SK-N-SH treated with all-trans-retinoic acid at 6 μM for 48 hours (cell line): ENCODE measurements around the gene RSF1.

ENCODE experiments used
- ARNTL ChIP-seq: fragments of 450-650 bp; formaldehyde crosslinking; IDR thresholded peaks from 2 replicates; pipeline ENCODE4 v1.5.0; 2020; ENCODE audit warnings: low read depth, mild to moderate bottlenecking, moderate library complexity, borderline replicate concordance
- ZFP30 ChIP-seq: fragments of 450-650 bp; formaldehyde crosslinking; IDR thresholded peaks from 2 replicates; pipeline ENCODE4 v1.5.0; 2022; ENCODE audit warnings: mild to moderate bottlenecking, moderate library complexity

DNA sequence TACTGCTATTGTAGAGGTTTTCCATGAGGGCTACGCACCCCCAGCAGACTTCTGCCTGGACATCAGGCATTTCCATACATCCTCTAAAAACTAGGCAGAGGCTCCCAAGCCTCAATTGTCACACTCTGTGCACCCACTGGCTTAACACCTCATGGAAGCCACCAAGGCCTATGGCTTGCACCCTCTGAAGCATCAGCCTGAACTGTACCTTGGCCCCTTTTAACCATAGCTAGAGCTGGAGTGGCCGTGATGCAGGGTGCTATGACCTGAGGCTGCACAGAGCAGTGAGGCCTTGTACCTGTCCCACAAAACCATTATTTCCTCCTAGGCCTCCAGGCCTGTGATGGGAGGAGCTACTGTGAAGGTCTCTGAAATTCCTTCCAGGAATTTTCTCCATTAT lies 34.3 kb upstream of the RSF1 start:
- no peak for TF ChIP-seq ZFP30 (CRISPR knock-in tag)
- TF ChIP-seq ARNTL (CRISPR knock-in tag): no peak
